Vagina (tissue), 2 donors: ENCODE data around the gene PDE5A. TPM values are rescaled to one million over a fixed set of nuclear protein-coding genes. Genes with fewer than 3 reads are reported as not detected.

Experiments
- DNase-seq, 2 donors: peaks; one replicate each; pipeline ENCODE4 v3.0.0-alpha.2; 2017; ENCODE audit errors: extremely low spot score in 2 of 2
- H3K27ac ChIP-seq: fragments of 200-600 bp; sonication (generic); one replicate; pipeline ENCODE4 v1.5.1; 2019
- H3K27me3 ChIP-seq: fragments of 200-600 bp; sonication (generic); one replicate; pipeline ENCODE4 v1.5.1; 2019
- H3K36me3 ChIP-seq, 2 donors: fragments of 200-600 bp; sonication (generic); one replicate each; pipeline ENCODE4 v1.5.1; 2017 to 2019
- H3K4me1 ChIP-seq: fragments of 200-600 bp; sonication (generic); one replicate; pipeline ENCODE4 v1.5.1; 2019
- H3K4me3 ChIP-seq, 2 donors: fragments of 200-600 bp; sonication (generic); 1 replicate in 1 of 2; 2 replicates in 1 of 2; pipeline ENCODE4 v1.5.1; 2016 to 2019
- H3K9me3 ChIP-seq: fragments of 200-600 bp; sonication (generic); one replicate; pipeline ENCODE4 v1.5.1; 2019
- POLR2A ChIP-seq, 2 donors: fragments of 450-650 bp; IDR thresholded peaks; one replicate each; pipeline ENCODE4 v1.6.1; 2017; ENCODE audit warnings: antibody characterized with exemption in 2 of 2, mild to moderate bottlenecking in 2 of 2, moderate library complexity in 2 of 2
- POLR2AphosphoS5 ChIP-seq, 2 donors: sonication (generic); formaldehyde crosslinking; IDR thresholded peaks; one replicate each; pipeline ENCODE4 v1.9.0; 2017; ENCODE audit warnings: antibody characterized with exemption in 2 of 2, mild to moderate bottlenecking in 2 of 2, low read depth in 1 of 2; ENCODE audit not compliant: insufficient read depth in 1 of 2
- intact Hi-C: fragments of 100-400 bp; cut with DNase I; formaldehyde crosslinking; loops from one replicate; pipeline ENCODE4 v1.15.1; 2023
- total RNA-seq: library from RNA; depleted of rRNA; stranded (reverse); fragments of >200 nt; gene quantifications from one replicate; pipeline ENCODE4 v1.2.3, GENCODE V29; 2016
- TF ChIP-seq, protein P1 (sequence below), 3 experiments: fragments of 450-650 bp in 2 of 3; fragments of 200-600 bp in 1 of 3; sonication (generic) in 1 of 3; IDR thresholded peaks; one replicate each; pipeline ENCODE4 v1.5.1; 2017 to 2019; ENCODE audit warnings: antibody characterized with exemption in 3 of 3, mild to moderate bottlenecking in 2 of 3, moderate library complexity in 2 of 3

PDE5A gene
- total RNA-seq, 1 donor from 2014 or later = 23.1 TPM

DNA sequence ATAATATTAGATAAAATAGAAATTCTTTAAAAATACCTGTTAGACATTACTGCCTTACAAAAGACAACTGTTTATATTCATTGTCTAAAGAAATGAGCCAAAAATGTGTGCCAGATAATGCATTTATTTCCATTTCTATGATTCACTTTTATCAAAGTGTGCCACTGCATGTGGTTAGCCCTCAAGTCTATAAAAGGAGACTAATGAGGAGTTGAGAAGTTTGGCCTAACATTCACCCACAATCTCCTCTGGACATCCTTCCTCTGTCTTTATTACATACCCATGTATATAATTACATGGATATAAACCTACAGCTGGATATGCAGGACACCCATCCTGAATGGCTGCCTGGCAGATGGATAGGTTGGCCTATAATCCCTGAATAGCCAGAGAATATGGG, 42.6 kb upstream of the PDE5A start:
- Histone ChIP-seq H3K36me3 (no peaks in the 10 kb centered on the region), H3K9me3 (no peaks in the 10 kb centered on the region), H3K27me3 (no peaks in the 10 kb centered on the region), H3K27ac (no peak overlapping the region), H3K4me3 (no peak overlapping the region), H3K4me1 (no peaks in the 10 kb centered on the region)
- intact Hi-C loops = no loop called here
- TF ChIP-seq POLR2A (IDR thresholded peaks at IDR 0.05) (no peak), POLR2AphosphoS5 (IDR thresholded peaks at IDR 0.05; ENCODE audit: insufficient read depth in 1 of 2, low read depth in 1 of 2) (no peak)
- TF ChIP-seq, protein P1, sequence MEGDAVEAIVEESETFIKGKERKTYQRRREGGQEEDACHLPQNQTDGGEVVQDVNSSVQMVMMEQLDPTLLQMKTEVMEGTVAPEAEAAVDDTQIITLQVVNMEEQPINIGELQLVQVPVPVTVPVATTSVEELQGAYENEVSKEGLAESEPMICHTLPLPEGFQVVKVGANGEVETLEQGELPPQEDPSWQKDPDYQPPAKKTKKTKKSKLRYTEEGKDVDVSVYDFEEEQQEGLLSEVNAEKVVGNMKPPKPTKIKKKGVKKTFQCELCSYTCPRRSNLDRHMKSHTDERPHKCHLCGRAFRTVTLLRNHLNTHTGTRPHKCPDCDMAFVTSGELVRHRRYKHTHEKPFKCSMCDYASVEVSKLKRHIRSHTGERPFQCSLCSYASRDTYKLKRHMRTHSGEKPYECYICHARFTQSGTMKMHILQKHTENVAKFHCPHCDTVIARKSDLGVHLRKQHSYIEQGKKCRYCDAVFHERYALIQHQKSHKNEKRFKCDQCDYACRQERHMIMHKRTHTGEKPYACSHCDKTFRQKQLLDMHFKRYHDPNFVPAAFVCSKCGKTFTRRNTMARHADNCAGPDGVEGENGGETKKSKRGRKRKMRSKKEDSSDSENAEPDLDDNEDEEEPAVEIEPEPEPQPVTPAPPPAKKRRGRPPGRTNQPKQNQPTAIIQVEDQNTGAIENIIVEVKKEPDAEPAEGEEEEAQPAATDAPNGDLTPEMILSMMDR (IDR thresholded peaks at IDR 0.05) = no peak
- DNase-seq = no peak

DNA sequence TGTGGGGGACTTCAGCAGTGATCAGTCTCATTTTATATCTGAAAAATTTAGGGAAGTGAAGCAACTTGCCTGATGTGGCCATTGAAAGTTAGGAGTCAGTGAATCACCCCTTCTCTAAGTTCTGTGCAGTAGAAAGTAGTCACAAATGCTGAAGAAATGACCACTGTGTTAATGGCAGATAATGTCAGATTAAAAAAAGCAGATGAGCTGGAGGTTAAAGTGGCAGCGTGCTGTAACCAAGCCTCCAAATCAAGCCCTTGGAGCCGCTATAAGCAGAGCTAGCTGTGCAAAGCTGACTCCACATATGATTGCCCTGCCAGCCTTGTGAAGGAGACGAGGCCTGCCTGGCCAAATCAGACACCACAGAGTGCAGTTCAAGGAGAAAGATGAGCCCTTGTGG, 39.2 kb upstream of the PDE5A start:
- intact Hi-C loops = no loop called here
- no peak for DNase-seq
- no peak overlapping the region for H3K27ac ChIP-seq

DNA sequence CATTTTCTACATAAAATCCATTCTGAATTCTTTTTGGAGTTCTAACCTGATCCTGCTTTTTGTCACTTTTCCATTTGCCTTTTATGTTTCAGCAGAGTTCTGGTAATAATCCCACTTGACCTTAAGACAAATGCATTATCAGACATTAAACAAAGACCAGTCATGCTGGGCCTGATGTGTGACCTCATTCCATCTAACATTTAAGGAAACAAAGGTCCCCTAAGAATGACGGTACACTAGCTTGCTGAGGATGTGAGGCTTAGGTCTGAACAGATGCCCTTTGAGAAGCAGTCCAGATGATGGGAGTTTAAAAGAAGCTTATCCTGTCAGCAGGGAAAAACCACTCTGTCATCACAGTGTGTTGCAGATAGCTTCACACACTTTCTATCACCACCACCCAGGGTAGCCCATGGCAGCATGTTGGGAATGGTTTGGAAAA, 38.1 kb upstream of the PDE5A start:
- no peak for DNase-seq
- Histone ChIP-seq H3K9me3 (no peaks in the 10 kb centered on the region), H3K27ac (no peak overlapping the region), H3K36me3 (no peaks in the 10 kb centered on the region), H3K4me1 (peaks cover 5% of the 10 kb centered on the region), H3K4me3 (no peak overlapping the region), H3K27me3 (no peaks in the 10 kb centered on the region)
- no peak for TF ChIP-seq POLR2A (IDR thresholded peaks at IDR 0.05)
- TF ChIP-seq POLR2AphosphoS5 (IDR thresholded peaks at IDR 0.05; ENCODE audit: insufficient read depth in 1 of 2, low read depth in 1 of 2) = no peak
- intact Hi-C loops = no loop called here

More for the DNA sequence above, 39.2 kb upstream of the PDE5A start:
- H3K4me1 ChIP-seq = peaks cover 5% of the 10 kb centered on the region
- H3K27me3 ChIP-seq = no peaks in the 10 kb centered on the region
- H3K36me3 ChIP-seq = no peaks in the 10 kb centered on the region
- H3K4me3 ChIP-seq = no peak overlapping the region
- no peaks in the 10 kb centered on the region for H3K9me3 ChIP-seq
- no peak for TF ChIP-seq POLR2AphosphoS5 (IDR thresholded peaks at IDR 0.05; ENCODE audit: insufficient read depth in 1 of 2, low read depth in 1 of 2)
- TF ChIP-seq POLR2A (IDR thresholded peaks at IDR 0.05) = no peak
- TF ChIP-seq, protein P1 (IDR thresholded peaks at IDR 0.05) = no peak

DNA sequence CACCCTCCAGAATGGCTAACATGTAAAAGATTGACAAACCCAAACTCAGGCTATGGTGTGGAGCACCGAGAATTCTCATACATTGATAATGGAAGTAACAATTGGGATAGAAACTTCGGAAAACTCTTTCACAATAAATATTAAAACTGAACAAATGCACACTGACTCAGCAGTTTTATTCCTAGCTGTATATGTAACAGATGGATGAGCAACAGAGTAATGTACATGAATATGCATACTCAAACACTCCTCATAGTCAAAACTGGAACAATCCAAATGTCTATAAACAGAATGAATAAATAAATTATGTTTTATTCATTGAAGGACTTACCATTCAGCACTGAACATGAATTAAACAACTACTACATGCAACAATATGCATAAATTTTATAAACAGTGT, 37.1 kb upstream of the PDE5A start:
- Histone ChIP-seq H3K4me1 (peaks cover 5% of the 10 kb centered on the region), H3K27me3 (no peaks in the 10 kb centered on the region), H3K9me3 (no peaks in the 10 kb centered on the region), H3K4me3 (no peak overlapping the region), H3K27ac (no peak overlapping the region), H3K36me3 (no peaks in the 10 kb centered on the region)
- TF ChIP-seq POLR2A (IDR thresholded peaks at IDR 0.05) (no peak), POLR2AphosphoS5 (IDR thresholded peaks at IDR 0.05; ENCODE audit: insufficient read depth in 1 of 2, low read depth in 1 of 2) (no peak)
- TF ChIP-seq, protein P1 (IDR thresholded peaks at IDR 0.05) = no peak
- intact Hi-C loops = no loop called here
- no peak for DNase-seq

DNA sequence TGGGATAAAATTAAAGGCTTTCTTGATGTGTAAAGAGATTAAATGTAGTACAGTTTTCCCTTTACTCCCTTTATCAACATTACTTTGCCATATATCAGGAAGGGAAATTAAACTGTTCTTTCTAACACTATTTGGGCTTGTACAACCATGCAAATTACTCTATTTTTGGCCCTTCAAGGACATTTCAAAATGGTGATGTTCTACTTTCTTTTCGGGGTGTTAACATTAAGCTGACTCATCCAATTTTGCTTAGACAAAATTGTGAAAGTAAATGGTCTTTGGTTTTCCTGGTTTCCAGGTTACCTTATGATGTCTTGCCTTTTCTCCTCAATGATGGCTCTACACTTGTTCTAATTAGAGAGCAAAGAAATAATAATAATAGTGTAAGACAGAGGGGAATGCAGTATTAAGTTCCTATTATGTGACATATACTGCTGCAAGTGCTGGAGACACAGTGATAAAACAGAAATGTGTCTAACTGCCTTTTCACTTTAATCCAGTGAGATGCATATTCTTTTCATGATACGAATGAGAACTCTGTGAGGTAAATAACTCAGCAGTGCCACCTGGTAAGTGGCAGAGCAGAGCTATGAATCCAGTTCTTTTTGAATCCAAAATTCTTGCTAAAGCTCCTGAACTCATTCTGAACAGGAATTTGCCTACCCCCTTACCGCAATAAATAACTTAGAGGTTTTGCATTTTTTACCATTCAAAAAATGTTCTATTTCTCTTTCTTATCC, 35.7 kb upstream of the PDE5A start:
- DNase-seq = no peak
- peaks cover 5% of the 10 kb centered on the region for H3K4me1 ChIP-seq
- H3K36me3 ChIP-seq = no peaks in the 10 kb centered on the region
- no peaks in the 10 kb centered on the region for H3K27me3 ChIP-seq
- no peak overlapping the region for H3K27ac ChIP-seq
- intact Hi-C loops = no loop called here
- peak overlapping the region in 1 of 2 donors; percentile 11 for H3K4me3 ChIP-seq
- H3K9me3 ChIP-seq = no peaks in the 10 kb centered on the region
- TF ChIP-seq, protein P1 (IDR thresholded peaks at IDR 0.05) = no peak
- TF ChIP-seq POLR2A (IDR thresholded peaks at IDR 0.05) = no peak
